GM23338 (cell line): ENCODE measurements around the gene PPP1R13L. TPM values are rescaled to one million over a fixed set of nuclear protein-coding genes. Genes with fewer than 3 reads are reported as not detected.

Experiments used
- ATAC-seq: fragments of 200-7000 bp; cut with Tn5 transposase; 3 replicates; pipeline ENCODE4 v1.9.1; 2020
- DNase-seq: peaks from one replicate; pipeline ENCODE4 v3.0.0-alpha.2; 2015; ENCODE audit warnings: low spot score
- H2AFZ ChIP-seq: fragments of 200-600 bp; sonication (generic); 2 replicates; pipeline ENCODE4 v1.8.0; 2016; ENCODE audit warnings: antibody characterized with exemption, mild to moderate bottlenecking, moderate library complexity
- H3F3A ChIP-seq: fragments of 200-600 bp; sonication (generic); replicated peaks from 2 replicates; pipeline ENCODE4 v1.8.0; 2017; ENCODE audit warnings: antibody characterized with exemption, mixed run types, low read depth
- H3K27ac ChIP-seq: fragments of 200-600 bp; sonication (generic); 2 replicates; pipeline ENCODE4 v1.6.1; 2016; ENCODE audit warnings: low read depth
- H3K27me3 ChIP-seq: fragments of 200-600 bp; sonication (generic); 2 replicates; pipeline ENCODE4 v1.8.0; 2016; ENCODE audit warnings: mild to moderate bottlenecking, mixed run types, moderate library complexity; ENCODE audit not compliant: insufficient read depth
- H3K36me3 ChIP-seq: fragments of 200-600 bp; sonication (generic); 2 replicates; pipeline ENCODE4 v1.8.0; 2016; ENCODE audit warnings: mild to moderate bottlenecking; ENCODE audit not compliant: insufficient read depth
- H3K4me1 ChIP-seq: fragments of 200-600 bp; sonication (generic); 2 replicates; pipeline ENCODE4 v1.8.0; 2016; ENCODE audit warnings: mild to moderate bottlenecking, moderate library complexity; ENCODE audit not compliant: insufficient read depth
- H3K4me2 ChIP-seq: fragments of 200-600 bp; sonication (generic); 2 replicates; pipeline ENCODE4 v1.7.1; 2017; ENCODE audit warnings: mixed run types
- H3K4me3 ChIP-seq: fragments of 200-600 bp; sonication (generic); 2 replicates; pipeline ENCODE4 v1.6.1; 2016; ENCODE audit warnings: mixed run types
- H3K79me2 ChIP-seq: fragments of 200-600 bp; sonication (generic); replicated peaks from 2 replicates; pipeline ENCODE4 v1.8.0; 2017; ENCODE audit warnings: mild to moderate bottlenecking; ENCODE audit not compliant: insufficient read depth
- H3K9me2 ChIP-seq: fragments of 200-600 bp; sonication (generic); 2 replicates; pipeline ENCODE4 v1.8.0; 2017; ENCODE audit not compliant: insufficient read depth
- H4K20me1 ChIP-seq: fragments of 200-600 bp; sonication (generic); replicated peaks from 2 replicates; pipeline ENCODE4 v1.8.0; 2017; ENCODE audit warnings: mild to moderate bottlenecking; ENCODE audit not compliant: insufficient read depth
- H3K27ac Mint-ChIP-seq: 2 replicates; pipeline ENCODE4 v1.8.0; 2020; ENCODE audit warnings: inconsistent platforms, mild to moderate bottlenecking, moderate library complexity, mixed read lengths
- H3K27me3 Mint-ChIP-seq: 3 replicates; pipeline ENCODE4 v1.8.0; 2022; ENCODE audit warnings: low read depth, mild to moderate bottlenecking, moderate library complexity, mixed read lengths, inconsistent platforms; ENCODE audit not compliant: insufficient read depth, poor library complexity
- H3K36me3 Mint-ChIP-seq: 3 replicates; pipeline ENCODE4 v1.8.0; 2021; ENCODE audit warnings: low read depth, mild to moderate bottlenecking, inconsistent platforms, moderate library complexity, mixed read lengths
- H3K4me1 Mint-ChIP-seq: 3 replicates; pipeline ENCODE4 v1.8.0; 2020; ENCODE audit warnings: mild to moderate bottlenecking, inconsistent platforms, mixed read lengths
- H3K4me3 Mint-ChIP-seq: 3 replicates; pipeline ENCODE4 v1.8.0; 2021; ENCODE audit warnings: moderate library complexity, mild to moderate bottlenecking, inconsistent platforms, mixed read lengths
- H3K9me3 Mint-ChIP-seq: 3 replicates; pipeline ENCODE4 v1.8.0; 2020; ENCODE audit warnings: moderate library complexity, mild to moderate bottlenecking, inconsistent platforms, mixed read lengths
- EZH2 ChIP-seq: fragments of 200-600 bp; sonication (generic); IDR thresholded peaks from one replicate; pipeline ENCODE4 v1.8.0; 2017; ENCODE audit warnings: antibody characterized with exemption, mild to moderate bottlenecking, low read depth; ENCODE audit not compliant: unreplicated experiment
- REST ChIP-seq: IDR thresholded peaks from one replicate; pipeline ENCODE4 v1.6.1; 2018; ENCODE audit warnings: antibody characterized with exemption; ENCODE audit not compliant: unreplicated experiment
- STAT1 ChIP-seq: IDR thresholded peaks from one replicate; pipeline ENCODE4 v1.6.1; 2016; ENCODE audit warnings: antibody characterized with exemption; ENCODE audit not compliant: unreplicated experiment
- ZNF114 ChIP-seq: fragments of 250-450 bp; sonication (Bioruptor Pico); IDR thresholded peaks from 2 replicates; pipeline ENCODE4 v1.5.0; 2020; ENCODE audit warnings: mild to moderate bottlenecking, moderate library complexity
- ZNF462 ChIP-seq: fragments of 250-450 bp; sonication (Bioruptor Pico); IDR thresholded peaks from 2 replicates; pipeline ENCODE4 v1.5.0; 2020; ENCODE audit warnings: mild to moderate bottlenecking, moderate library complexity
- polyA plus RNA-seq: library from polyadenylated mRNA; unstranded; fragments of >200 nt; fragmentation: Nextera tagmentation; extraction: Ambion mirVana; gene quantifications from 2 replicates; pipeline ENCODE4 v1.2.1, GENCODE V29; 2016
- total RNA-seq: library from RNA; depleted of rRNA; stranded (reverse); fragments of >200 nt; shearing (Covaris generic); gene quantifications from 2 replicates; pipeline ENCODE4 v1.2.3, GENCODE V29; 2014
- TF ChIP-seq, protein P1 (sequence below), 2 experiments: fragments of 200-600 bp in 1 of 2; sonication (generic) in 1 of 2; conservative IDR thresholded peaks; 2 replicates each; pipeline versions ENCODE4 v1.5.1 to v1.6.1; 2016 to 2017; ENCODE audit warnings: antibody characterized with exemption in 2 of 2, low read depth in 2 of 2, mild to moderate bottlenecking in 2 of 2, moderate library complexity in 1 of 2
- TF ChIP-seq, protein P2 (sequence below): IDR thresholded peaks from 2 replicates; pipeline ENCODE4 v1.6.1; 2016; ENCODE audit warnings: antibody characterized with exemption

Gene PPP1R13L
- total and polyA plus RNA-seq, 2 experiments from 2014 or later = 9.6 to 15.5 TPM

DNA sequence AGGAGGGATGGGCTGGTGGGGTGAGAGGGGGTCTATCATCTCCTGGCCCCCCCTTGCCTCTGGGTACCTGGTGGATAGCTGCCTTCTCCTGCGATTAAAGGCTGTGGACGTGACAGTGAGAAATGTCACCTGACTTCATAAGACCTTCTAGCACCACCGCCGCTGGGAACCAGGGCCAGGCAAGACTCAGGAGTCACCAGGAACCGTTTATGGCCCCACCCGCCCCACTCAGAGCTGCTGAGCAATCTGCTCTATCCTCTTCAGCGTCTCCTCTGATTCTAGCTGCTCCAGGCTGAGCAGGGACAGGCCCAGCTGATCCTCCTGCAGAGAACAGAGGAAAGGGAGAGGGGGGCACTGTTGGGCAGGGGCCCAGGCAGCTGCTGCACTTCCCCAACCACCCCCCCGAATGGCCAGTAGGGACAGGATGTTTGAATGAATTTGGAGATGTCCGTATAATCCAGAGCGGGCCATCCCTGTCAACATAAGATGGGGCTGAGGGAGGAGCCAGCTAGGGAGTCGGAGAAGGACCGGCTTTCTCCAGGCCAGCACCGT, 53.4 kb downstream of the PPP1R13L start:
- no peaks in the 10 kb centered on the region; the same call in 1 of the 3 replicates for H3K4me1 Mint-ChIP-seq
- Histone ChIP-seq H3K4me3 (no peak overlapping the region), H3K9me2 (no peaks in the 10 kb centered on the region), H3K27ac (no peak overlapping the region), H3K4me1 (no peaks in the 10 kb centered on the region), H2AFZ (no peak overlapping the region), H3F3A (no peaks in the 10 kb centered on the region), H4K20me1 (peaks cover 3% of the 10 kb centered on the region), H3K79me2 (no peaks in the 10 kb centered on the region), H3K27me3 (no peaks in the 10 kb centered on the region), H3K4me2 (no peak overlapping the region), H3K36me3 (peaks cover 20% of the 10 kb centered on the region; the same call in 1 of the 2 replicates)
- no peaks in the 10 kb centered on the region for H3K9me3 Mint-ChIP-seq
- H3K27ac Mint-ChIP-seq = no peak overlapping the region
- no peak overlapping the region for H3K4me3 Mint-ChIP-seq
- peaks cover 56% of the 10 kb centered on the region for H3K36me3 Mint-ChIP-seq
- DNase-seq (no peak), ATAC-seq (no peak)
- no peak for TF ChIP-seq EZH2
- no peak for TF ChIP-seq STAT1
- TF ChIP-seq, protein P1, sequence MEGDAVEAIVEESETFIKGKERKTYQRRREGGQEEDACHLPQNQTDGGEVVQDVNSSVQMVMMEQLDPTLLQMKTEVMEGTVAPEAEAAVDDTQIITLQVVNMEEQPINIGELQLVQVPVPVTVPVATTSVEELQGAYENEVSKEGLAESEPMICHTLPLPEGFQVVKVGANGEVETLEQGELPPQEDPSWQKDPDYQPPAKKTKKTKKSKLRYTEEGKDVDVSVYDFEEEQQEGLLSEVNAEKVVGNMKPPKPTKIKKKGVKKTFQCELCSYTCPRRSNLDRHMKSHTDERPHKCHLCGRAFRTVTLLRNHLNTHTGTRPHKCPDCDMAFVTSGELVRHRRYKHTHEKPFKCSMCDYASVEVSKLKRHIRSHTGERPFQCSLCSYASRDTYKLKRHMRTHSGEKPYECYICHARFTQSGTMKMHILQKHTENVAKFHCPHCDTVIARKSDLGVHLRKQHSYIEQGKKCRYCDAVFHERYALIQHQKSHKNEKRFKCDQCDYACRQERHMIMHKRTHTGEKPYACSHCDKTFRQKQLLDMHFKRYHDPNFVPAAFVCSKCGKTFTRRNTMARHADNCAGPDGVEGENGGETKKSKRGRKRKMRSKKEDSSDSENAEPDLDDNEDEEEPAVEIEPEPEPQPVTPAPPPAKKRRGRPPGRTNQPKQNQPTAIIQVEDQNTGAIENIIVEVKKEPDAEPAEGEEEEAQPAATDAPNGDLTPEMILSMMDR (conservative IDR thresholded peaks at IDR 0.05; ENCODE audit: low read depth in 2 of 2) = no peak
- TF ChIP-seq, protein P2, sequence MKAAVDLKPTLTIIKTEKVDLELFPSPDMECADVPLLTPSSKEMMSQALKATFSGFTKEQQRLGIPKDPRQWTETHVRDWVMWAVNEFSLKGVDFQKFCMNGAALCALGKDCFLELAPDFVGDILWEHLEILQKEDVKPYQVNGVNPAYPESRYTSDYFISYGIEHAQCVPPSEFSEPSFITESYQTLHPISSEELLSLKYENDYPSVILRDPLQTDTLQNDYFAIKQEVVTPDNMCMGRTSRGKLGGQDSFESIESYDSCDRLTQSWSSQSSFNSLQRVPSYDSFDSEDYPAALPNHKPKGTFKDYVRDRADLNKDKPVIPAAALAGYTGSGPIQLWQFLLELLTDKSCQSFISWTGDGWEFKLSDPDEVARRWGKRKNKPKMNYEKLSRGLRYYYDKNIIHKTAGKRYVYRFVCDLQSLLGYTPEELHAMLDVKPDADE = no peak
- TF ChIP-seq REST = no peak
- no peak for TF ChIP-seq ZNF114 (CRISPR knock-in tag)
- TF ChIP-seq ZNF462 (CRISPR knock-in tag) = no peak
- H3K27me3 Mint-ChIP-seq = peaks cover 14% of the 10 kb centered on the region
